Uterus (tissue), 4 donors: ENCODE data around the gene STMN1. TPM values are rescaled to one million over a fixed set of nuclear protein-coding genes. Genes with fewer than 3 reads are reported as not detected.

Experiments
- DNase-seq, 2 donors: peaks; one replicate each; pipeline ENCODE4 v3.0.0-alpha.2; 2019 to 2020
- H3K27ac ChIP-seq, 2 donors: fragments of 200-600 bp; sonication (generic); 1 replicate in 1 of 2; 2 replicates in 1 of 2; pipeline ENCODE4 v1.5.1; 2016 to 2018
- H3K27me3 ChIP-seq, 2 donors: fragments of 200-600 bp; sonication (generic); one replicate each; pipeline ENCODE4 v1.5.1; 2018 to 2019; ENCODE audit warnings: control low read depth in 1 of 2
- H3K36me3 ChIP-seq, 2 donors: fragments of 200-600 bp; sonication (generic); one replicate each; pipeline ENCODE4 v1.5.1; 2019; ENCODE audit warnings: control low read depth in 1 of 2
- H3K4me1 ChIP-seq, 2 donors: fragments of 200-600 bp; sonication (generic); one replicate each; pipeline ENCODE4 v1.5.1; 2018 to 2019; ENCODE audit warnings: control low read depth in 1 of 2
- H3K4me3 ChIP-seq, 2 donors: fragments of 200-600 bp; sonication (generic); 1 replicate in 1 of 2; 2 replicates in 1 of 2; pipeline ENCODE4 v1.5.1; 2018 to 2019; ENCODE audit warnings: mild to moderate bottlenecking in 1 of 2
- H3K9me3 ChIP-seq, 2 donors: fragments of 200-600 bp; sonication (generic); one replicate each; pipeline ENCODE4 v1.5.1; 2019; ENCODE audit warnings: control low read depth in 1 of 2
- POLR2A ChIP-seq, 2 donors: fragments of 450-650 bp; IDR thresholded peaks; one replicate each; pipeline ENCODE4 v1.6.1; 2016; ENCODE audit warnings: antibody characterized with exemption in 2 of 2, mild to moderate bottlenecking in 1 of 2, moderate library complexity in 1 of 2
- intact Hi-C: fragments of 100-400 bp; cut with DNase I; formaldehyde crosslinking; loops from one replicate; pipeline ENCODE4 v1.15.1; 2023; ENCODE audit warnings: low total_unique reads
- total RNA-seq, 4 donors: library from RNA; depleted of rRNA in 3 of 4; stranded (reverse); fragments of >200 nt in 3 of 4; gene quantifications; one replicate each; pipeline versions ENCODE4 v1.1.0 to v1.2.4, GENCODE V29; 2014 to 2023
- TF ChIP-seq, protein P1 (sequence below), 4 experiments: fragments of 200-600 bp in 2 of 4; fragments of 450-650 bp in 2 of 4; sonication (generic) in 2 of 4; IDR thresholded peaks; one replicate each; pipeline ENCODE4 v1.5.1; 2016 to 2019; ENCODE audit warnings: antibody characterized with exemption in 4 of 4, mild to moderate bottlenecking in 2 of 4, moderate library complexity in 1 of 4
- donor health status: DM: yes; HTN: yes; CAD: no.

The STMN1 gene
- total RNA-seq, 4 donors from 2014 or later: 34.6 to 100 (median 78.2) TPM

DNA sequence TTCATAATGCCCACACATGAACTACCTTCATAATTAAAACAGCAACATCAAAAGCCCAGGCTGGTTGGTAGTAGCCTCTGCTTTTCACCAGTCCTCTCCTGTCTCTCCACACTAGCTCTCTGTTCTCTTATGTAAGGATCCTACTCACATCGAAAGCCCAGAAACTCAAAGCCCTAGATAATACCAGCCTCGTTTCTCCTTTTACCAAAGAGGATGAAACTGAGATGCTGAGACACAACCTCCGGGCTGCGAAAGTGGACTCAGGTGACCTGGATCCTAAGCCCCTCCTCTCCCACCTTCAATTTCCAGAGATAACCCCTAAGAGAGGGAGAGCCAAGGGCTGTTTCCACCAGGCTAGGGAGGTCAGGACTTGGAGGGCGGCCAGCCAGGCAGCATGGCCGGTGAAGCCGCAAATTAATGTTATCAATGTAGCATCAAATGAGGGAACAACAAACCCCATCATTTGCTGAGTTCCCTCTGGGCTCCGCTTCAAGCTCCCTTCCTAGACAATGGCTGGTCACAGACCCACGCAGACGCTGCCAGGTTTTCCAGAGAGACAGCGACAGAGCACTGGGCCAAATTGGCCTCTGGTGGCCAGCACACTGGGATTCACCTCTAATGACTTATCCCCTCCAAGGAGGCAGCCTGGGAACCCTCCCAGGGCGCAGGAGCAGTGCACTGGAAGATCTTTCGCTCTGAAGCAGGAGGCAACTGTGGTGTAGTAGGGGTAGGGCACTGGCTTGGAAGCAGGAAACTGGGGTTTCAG is 20.7 kb upstream of the STMN1 start:
- TF ChIP-seq POLR2A (IDR thresholded peaks at IDR 0.05): no peak
- TF ChIP-seq, protein P1, sequence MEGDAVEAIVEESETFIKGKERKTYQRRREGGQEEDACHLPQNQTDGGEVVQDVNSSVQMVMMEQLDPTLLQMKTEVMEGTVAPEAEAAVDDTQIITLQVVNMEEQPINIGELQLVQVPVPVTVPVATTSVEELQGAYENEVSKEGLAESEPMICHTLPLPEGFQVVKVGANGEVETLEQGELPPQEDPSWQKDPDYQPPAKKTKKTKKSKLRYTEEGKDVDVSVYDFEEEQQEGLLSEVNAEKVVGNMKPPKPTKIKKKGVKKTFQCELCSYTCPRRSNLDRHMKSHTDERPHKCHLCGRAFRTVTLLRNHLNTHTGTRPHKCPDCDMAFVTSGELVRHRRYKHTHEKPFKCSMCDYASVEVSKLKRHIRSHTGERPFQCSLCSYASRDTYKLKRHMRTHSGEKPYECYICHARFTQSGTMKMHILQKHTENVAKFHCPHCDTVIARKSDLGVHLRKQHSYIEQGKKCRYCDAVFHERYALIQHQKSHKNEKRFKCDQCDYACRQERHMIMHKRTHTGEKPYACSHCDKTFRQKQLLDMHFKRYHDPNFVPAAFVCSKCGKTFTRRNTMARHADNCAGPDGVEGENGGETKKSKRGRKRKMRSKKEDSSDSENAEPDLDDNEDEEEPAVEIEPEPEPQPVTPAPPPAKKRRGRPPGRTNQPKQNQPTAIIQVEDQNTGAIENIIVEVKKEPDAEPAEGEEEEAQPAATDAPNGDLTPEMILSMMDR (IDR thresholded peaks at IDR 0.05): no peak
- Histone ChIP-seq H3K4me3 (no peak overlapping the region), H3K27ac (no peak overlapping the region), H3K27me3 (no peaks in the 10 kb centered on the region), H3K36me3 (no peaks in the 10 kb centered on the region), H3K4me1 (peaks cover 0 to 4% of the 10 kb centered on the region in 2 donors), H3K9me3 (no peaks in the 10 kb centered on the region)
- DNase-seq: no peak
- intact Hi-C loops: no loop called here

DNA sequence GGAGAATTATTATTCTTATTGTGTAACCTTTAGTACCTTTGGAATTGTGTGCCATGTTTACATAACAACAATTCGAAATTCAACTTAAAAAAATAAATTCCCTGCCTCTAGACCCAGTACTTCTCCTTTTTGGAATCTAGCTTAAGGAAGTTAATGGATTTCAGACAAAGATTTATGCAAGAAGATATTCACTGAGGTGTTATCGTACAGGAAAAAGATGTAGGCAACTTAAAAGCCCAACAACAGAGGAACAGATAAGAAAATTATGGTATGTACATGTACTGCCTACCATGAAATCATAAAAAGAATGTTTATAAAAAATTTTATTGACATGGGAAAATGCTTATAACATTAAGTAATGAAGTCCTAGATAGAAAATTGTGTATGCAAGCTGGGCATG is 18.2 kb upstream of the STMN1 start:
- H3K36me3 ChIP-seq: no peaks in the 10 kb centered on the region
- H3K27ac ChIP-seq: no peak overlapping the region
- peaks cover 0 to 4% of the 10 kb centered on the region in 2 donors for H3K4me1 ChIP-seq
- H3K4me3 ChIP-seq: no peak overlapping the region
- no peaks in the 10 kb centered on the region for H3K9me3 ChIP-seq
- intact Hi-C loops: no loop called here
- no peaks in the 10 kb centered on the region for H3K27me3 ChIP-seq
- no peak for DNase-seq
- TF ChIP-seq POLR2A (IDR thresholded peaks at IDR 0.05): no peak
- TF ChIP-seq, protein P1 (IDR thresholded peaks at IDR 0.05): no peak

DNA sequence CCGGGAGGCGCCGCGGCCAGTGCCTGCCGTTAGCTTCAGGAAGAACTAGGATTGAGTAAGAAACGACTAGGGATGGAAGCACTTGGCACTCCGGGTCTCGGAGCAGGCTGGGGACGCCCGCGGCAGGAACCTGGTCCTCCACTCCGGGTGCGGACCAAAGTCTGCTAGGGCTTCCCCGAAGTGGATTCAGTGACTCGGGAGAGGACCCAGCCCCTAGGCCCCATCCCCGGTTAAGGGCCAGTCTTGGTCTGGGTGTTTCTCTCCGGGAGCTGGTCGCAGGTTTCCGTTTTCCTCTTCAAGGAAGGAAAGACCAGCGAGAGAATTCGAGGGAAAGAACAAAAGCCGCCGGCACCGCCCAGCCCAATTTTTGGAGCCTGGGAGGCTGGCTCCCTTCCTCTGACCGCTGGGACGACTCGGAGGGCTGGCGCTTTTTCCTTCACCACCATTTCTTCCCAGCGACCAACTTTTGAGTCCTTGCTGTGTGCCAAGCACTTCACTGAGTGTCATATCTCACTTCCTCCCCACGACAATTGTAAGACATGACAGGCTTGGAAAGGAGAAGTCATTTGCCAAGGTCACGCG is 16.8 kb upstream of the STMN1 start:
- peak; percentile 25 to 38 for DNase-seq

DNA sequence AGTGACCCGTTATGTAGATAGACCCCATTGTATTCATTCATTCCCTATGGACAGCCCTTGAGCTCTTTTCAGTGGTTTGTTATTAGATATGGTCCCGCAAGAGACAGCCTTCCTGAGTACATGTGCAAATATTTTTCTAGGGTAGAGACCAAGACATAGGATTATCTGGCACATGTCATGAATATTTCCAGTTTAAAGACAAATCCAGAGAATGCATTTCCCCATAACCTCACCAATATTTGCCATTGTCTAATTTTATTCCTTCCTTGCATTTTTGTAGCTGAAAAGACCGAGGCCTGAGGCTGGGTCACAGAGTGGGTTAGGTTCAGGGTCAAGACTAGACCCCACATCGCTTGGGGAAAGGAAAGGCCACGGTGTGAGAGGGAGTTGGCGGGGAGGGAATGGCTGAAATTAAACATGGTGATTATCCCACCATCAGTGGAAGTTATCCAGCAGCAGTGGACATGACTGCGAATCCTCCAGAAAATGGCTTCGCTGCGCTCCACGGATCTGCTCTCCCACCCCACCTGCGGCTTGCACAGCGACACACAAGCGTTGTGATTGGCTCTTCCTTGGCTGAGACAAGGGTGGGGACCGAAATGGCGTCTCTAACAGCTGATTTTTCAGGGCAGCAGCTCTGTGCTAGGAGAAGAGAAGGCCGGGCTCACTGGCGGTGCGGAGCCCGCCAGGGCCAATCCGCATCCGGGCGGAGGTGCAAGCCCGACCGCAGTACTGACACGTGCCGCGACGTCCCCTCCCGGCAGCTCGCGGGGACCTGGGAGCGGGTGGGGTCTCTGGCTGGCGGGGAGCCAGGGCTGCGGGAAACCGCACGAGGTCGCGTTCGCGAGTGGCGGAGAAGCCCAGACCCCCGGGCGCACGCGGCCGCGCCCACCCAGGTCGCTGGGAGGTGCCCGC is 16.1 kb upstream of the STMN1 start:
- Histone ChIP-seq H3K36me3 (no peaks in the 10 kb centered on the region), H3K27ac (peak overlapping the region; percentile 81 to 84), H3K4me1 (peaks cover 0 to 4% of the 10 kb centered on the region in 2 donors), H3K27me3 (no peaks in the 10 kb centered on the region), H3K4me3 (peak overlapping the region; percentile 39 to 45), H3K9me3 (no peaks in the 10 kb centered on the region)
- TF ChIP-seq POLR2A (IDR thresholded peaks at IDR 0.05): no peak
- TF ChIP-seq, protein P1 (IDR thresholded peaks at IDR 0.05): no peak
- DNase-seq: peak; percentile 31 to 43
- intact Hi-C loops: no loop called here

More for the DNA sequence above, 16.8 kb upstream of the STMN1 start:
- TF ChIP-seq, protein P1 (IDR thresholded peaks at IDR 0.05): no peak
- no peak for TF ChIP-seq POLR2A (IDR thresholded peaks at IDR 0.05)
- Histone ChIP-seq H3K27ac (peak overlapping the region; percentile 81 to 84), H3K4me3 (peak overlapping the region; percentile 39 to 45), H3K9me3 (no peaks in the 10 kb centered on the region), H3K36me3 (no peaks in the 10 kb centered on the region), H3K4me1 (peaks cover 0 to 4% of the 10 kb centered on the region in 2 donors), H3K27me3 (no peaks in the 10 kb centered on the region)
- intact Hi-C loops: no loop called here
